HCT116 (cell line): ENCODE measurements around the gene HBP1.

Experiments used
- EZH2phosphoT487 ChIP-seq: fragments of 200-600 bp; IDR thresholded peaks from 2 replicates; pipeline ENCODE4 v1.6.1; 2018; ENCODE audit warnings: antibody characterized with exemption, borderline replicate concordance
- POLR2A ChIP-seq: IDR thresholded peaks from 2 replicates; pipeline ENCODE4 v1.7.0; 2011; ENCODE audit warnings: borderline replicate concordance; ENCODE audit not compliant: insufficient read depth, insufficient read length; ENCODE audit errors: extremely low read depth

DNA sequence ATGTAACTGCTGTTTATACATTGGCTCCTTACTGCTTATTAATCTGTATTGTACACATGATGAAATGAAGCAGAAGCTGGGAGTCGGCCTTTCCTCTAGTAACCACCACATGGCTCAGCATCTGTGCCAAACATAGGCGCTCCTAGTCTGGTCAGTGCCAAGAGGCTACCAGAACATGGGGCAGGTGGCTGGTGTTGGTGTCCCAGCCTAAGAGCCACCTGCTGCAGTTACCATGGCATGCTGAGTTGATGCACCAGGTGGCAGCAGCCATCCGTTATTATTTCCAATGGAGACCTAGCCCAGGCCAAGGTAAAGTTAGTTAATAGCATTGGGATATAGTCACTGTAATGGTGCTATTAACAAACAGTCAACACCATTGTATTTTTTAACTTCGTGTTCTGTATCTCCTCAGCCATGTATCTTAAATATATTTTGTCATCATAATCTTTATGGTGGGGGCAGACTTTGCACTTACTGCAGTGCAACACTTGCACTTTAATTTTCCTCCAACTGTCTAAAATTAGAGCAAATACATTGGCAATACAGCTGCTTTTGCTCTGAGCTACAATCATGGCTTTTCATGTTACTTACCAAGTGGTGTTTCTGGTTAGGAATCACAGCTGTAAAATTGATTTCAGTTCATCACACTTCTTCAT, 33.1 kb downstream of the HBP1 start:
- TF ChIP-seq POLR2A (no peak), EZH2phosphoT487 (no peak)
